ENCODE measurements around the gene RASAL2.

- TF ChIP-seq CTCF (IDR thresholded peaks at IDR 0.05; ENCODE audit: insufficient read depth, low read depth, low read length), result no peak
- TF ChIP-seq EZH2 (IDR thresholded peaks at IDR 0.05; ENCODE audit: insufficient read depth, low read length), result no peak
These were observed 147.2 kb downstream of the RASAL2 start for GRCh38 chr1:178241057-178241456.
